Activated CD8-positive, alpha-beta memory T cell treated with anti-CD3 and anti-CD28 coated beads for 36 hours (primary cell): ENCODE measurements around the gene OSTF1. TPM values are rescaled to one million over a fixed set of nuclear protein-coding genes. Genes with fewer than 3 reads are reported as not detected.

Source experiments
- CTCF ChIA-PET: fragments of 350-600 bp; sonication (Branson Sonifier 250); formaldehyde crosslinking; loops from one replicate; lab custom pipeline; 2021; ENCODE audit warnings: antibody characterized with exemption; lab: Charles Lee
- POLR2A ChIA-PET: fragments of 350-600 bp; sonication (Branson Sonifier 250); formaldehyde crosslinking; loops from one replicate; lab custom pipeline; 2021; ENCODE audit warnings: antibody characterized with exemption; lab: Charles Lee
- total RNA-seq, 2 experiments: library from RNA; stranded (reverse); gene quantifications; one replicate each; pipeline ENCODE4 v1.2.3, GENCODE V29; 2021

Gene OSTF1
- total RNA-seq, 2 experiments from 2014 or later, result 70.9 to 72.4 TPM

DNA sequence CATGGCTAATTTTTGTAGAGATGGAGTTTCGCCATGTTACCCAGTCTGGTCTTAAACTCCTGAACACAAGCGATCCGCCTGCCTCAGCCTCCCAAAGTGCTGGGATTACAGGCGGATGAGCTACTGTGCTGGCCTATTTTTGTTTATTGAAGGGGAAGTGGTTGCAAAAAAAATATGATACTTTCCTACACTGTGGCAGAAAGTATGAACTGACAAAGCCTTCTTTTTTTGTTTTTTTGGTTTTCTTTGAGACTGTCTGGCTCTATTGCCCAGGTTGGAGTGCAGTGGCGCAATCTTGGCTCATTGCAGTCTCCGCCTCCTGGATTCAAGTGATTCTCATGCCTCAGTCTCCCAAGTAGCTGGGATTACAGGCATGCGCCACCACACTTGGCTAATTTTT lies 50.9 kb downstream of the OSTF1 start:
- CTCF ChIA-PET, result no interaction called here
- POLR2A ChIA-PET, result interaction anchor here (0.9 kb wide), 1 partner anchor 9 kb away, joined by 3 read pairs; no protein-coding TSS in a partner anchor

DNA sequence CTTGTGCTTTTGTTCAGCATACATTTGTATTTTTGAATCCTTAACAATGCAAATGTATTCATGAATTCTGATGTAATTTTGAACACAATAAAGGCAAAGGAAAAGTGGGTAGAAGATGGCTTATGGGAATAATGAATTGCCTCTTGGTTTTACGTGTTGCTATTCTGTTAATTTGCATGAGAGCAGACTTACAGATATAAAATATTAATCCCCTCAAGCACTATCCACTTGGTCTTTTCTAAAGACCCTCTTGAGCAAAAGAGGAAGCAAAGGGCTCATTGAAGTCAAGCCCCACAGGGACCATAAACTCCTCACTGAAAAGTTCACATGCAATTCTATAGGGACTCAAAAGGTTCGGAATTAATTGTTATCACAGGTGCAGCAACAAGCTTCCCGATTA lies 51.9 kb downstream of the OSTF1 start:
- ChIA-PET CTCF (no interaction called here), POLR2A (no interaction called here)

- ChIA-PET POLR2A (interaction anchor here (1.0 to 1.2 kb wide), 2 partner anchors 20 to 54 kb away, joined by 3 to 5 read pairs; partner anchors contain the start of genes NMRK1 and OSTF1), CTCF (interaction anchor here (0.6 to 1.0 kb wide), 2 partner anchors 9 to 15 kb away, joined by 3 read pairs; no protein-coding TSS in a partner anchor)
Observed at GRCh38 chr9:75142202-75142601, 53.9 kb downstream of the OSTF1 start.

DNA sequence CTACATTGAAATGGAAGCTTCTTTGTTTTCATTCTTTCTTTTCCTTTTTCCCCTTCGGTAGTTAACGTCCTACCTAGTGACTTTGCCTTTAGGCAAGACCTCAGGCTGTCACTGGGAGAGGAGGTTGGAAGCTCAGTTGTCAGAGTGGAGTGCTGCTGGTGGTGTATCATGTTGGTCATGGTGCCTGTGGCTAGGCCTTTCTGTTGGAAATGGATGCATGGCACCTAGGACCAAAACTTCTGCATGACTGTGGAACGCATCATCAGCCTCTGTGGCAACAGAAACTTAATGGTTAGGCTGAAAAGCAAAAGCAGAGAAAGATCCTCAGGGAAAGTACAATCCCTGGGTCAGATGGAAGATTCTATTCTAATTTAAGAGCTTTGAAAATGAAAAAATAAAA lies 57.9 kb downstream of the OSTF1 start:
- POLR2A ChIA-PET, result interaction anchor here (1.7 kb wide), 1 partner anchor 56 kb away, joined by 3 read pairs; no protein-coding TSS in a partner anchor

DNA sequence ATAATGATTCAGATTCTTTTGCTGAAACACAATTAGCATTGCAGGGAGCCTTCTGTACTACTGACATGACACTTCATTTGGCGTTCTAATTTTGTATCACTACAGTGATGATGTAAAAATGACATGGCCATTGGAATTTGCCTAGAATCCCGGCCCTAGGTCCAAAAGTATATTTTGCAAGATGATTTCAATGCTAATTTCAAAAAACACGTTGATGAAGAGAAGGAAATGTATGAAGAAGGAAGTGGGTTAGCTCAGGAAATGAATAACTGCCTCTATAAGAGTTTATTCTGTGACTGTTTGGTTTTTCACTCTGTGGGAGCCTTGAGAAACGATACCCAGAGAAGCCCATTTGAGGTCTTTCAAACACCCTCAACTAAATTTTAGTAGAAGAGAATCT lies 59.3 kb downstream of the OSTF1 start:
- ChIA-PET CTCF (interaction anchor here (1.9 kb wide), 1 partner anchor 60 kb away, joined by 9 read pairs; the partner anchor contains the start of genes NMRK1 and OSTF1), POLR2A (interaction anchor here (1.7 to 1.8 kb wide), 2 partner anchors 58 to 60 kb away, joined by 3 to 13 read pairs; partner anchors contain the start of genes NMRK1 and OSTF1)

More for the DNA sequence above, 57.9 kb downstream of the OSTF1 start:
- CTCF ChIA-PET, result no interaction called here

DNA sequence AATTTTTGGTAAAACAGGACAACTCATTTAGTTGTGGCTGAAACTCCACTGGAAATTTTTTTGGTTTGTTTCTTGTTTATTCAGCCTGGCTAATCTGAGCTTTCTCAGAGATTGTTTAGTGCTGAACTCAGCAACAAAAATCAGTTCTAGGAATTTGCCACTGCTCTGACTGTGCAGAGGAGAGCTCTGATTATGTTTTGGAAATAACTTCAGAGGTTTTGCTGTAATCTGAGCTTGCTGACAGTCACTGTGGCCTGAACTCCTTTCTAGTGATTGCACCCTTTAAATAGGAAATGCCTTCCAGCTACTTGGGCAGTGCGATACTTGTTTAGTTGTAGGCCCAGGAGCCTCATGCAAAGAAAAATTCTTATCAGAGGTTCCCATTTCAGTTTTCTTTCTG lies 60.2 kb downstream of the OSTF1 start:
- CTCF ChIA-PET, result interaction anchor here (0.8 to 1.9 kb wide), 4 partner anchors 37 to 120 kb away, joined by 3 to 9 read pairs (median 4); partner anchors contain the start of genes CARNMT1, NMRK1 and OSTF1
- POLR2A ChIA-PET, result interaction anchor here (0.5 to 1.8 kb wide), 7 partner anchors 31 to 196 kb away, joined by 3 to 13 read pairs (median 4); partner anchors contain the start of genes C9orf40, NMRK1 and OSTF1

DNA sequence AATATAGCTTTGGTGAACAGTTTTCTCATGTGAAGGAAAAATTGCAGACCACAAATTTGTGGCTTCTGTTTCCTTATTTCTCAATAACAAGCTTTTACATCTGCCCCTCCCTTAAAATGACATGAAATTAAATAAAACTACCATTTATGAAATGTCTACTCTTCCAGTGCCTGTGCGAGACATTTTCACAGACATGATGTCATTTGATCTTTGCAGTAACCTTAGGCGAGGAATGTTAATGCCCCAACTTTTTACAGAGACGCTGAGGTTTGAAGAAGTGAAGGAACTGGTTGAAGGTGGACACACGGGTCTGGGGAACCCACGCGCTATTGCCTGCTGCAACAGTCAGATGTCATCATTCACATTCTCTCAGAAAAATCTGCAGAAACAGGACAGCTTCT lies 61.5 kb downstream of the OSTF1 start:
- ChIA-PET POLR2A (interaction anchor here (1.8 kb wide), 1 partner anchor 62 kb away, joined by 5 read pairs; the partner anchor contains the start of genes NMRK1 and OSTF1), CTCF (interaction anchor here (0.6 to 1.6 kb wide), 3 partner anchors 36 to 62 kb away, joined by 3 to 5 read pairs (median 3); partner anchors contain the start of gene NMRK1)

DNA sequence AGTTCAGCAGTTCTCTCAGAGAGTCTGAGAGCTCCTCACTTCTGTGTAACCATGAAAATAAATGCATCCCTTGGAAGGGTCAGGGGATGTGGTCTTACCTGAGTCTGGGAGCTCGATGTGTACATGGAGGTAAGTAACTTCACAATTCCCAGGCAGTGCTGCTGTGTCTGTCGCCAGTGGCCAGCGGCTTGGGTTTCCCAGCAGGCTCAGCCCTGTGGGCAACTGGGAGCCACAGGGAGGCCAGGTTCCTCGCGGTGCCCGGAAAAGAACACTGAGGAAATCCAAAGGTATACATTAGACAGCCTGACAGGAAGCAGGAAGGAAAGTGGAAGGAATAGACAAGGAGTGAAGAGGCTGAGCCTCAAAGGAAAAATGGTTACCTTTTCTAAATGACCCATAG lies 62.2 kb downstream of the OSTF1 start:
- CTCF ChIA-PET, result interaction anchor here (1.6 kb wide), 1 partner anchor 63 kb away, joined by 5 read pairs; the partner anchor contains the start of gene NMRK1
- POLR2A ChIA-PET, result interaction anchor here (1.8 kb wide), 1 partner anchor 63 kb away, joined by 5 read pairs; the partner anchor contains the start of genes NMRK1 and OSTF1

- POLR2A ChIA-PET, result interaction anchor here (1.2 kb wide), 2 partner anchors 65 to 124 kb away, joined by 3 to 5 read pairs; partner anchors contain the start of gene NMRK1
- CTCF ChIA-PET, result interaction anchor here (0.8 to 0.9 kb wide), 2 partner anchors 28 to 33 kb away, joined by 3 to 4 read pairs; no protein-coding TSS in a partner anchor
Observed at GRCh38 chr9:75152416-75152815, 64.1 kb downstream of the OSTF1 start.

GRCh38 chr9:75156858-75157257 lies 68.5 kb downstream of the OSTF1 start:
- ChIA-PET CTCF (no interaction called here), POLR2A (no interaction called here)

GRCh38 chr9:75161116-75161857 lies 73.0 kb downstream of the OSTF1 start:
- POLR2A ChIA-PET, result no interaction called here
- CTCF ChIA-PET, result no interaction called here

DNA sequence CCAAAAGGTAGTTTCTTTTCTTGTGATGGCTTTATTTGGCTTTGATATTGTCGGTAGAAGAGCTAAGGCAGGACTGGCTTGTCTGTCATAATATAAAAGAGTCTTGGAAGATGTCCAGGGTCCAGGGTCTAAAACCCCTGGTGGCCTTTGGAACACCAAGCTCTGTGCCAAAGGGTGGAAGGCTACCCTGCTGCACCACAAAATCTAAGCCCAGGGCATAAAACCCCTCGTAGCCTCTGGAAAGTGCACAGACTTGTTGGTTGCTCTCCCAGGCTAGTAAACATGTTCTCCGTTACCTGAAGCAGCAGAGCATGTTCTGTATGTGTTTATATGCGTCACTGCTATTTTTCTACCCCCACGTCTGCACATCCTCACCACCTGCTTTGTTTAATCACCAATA lies 75.5 kb downstream of the OSTF1 start:
- ChIA-PET POLR2A (no interaction called here), CTCF (no interaction called here)

DNA sequence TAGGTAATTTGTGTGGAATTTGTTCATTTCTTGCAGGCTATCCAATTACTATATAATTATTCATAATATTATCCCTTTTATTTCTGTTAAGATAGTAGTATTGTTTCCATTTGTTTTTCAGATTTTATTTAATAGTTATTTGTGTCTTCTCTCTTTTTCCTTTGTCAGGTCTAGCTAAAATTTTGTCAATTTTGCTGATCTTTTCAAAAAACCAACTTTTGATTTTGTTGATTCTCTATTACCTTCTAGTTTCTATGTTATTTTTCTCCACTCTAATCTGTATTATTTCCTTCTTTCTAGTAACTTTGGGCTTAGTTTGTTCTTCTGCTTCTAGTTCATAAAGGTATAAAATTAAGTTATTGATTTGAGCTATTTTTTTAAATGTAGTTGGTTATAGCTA lies 76.3 kb downstream of the OSTF1 start:
- CTCF ChIA-PET, result no interaction called here
- POLR2A ChIA-PET, result no interaction called here

- ChIA-PET CTCF (no interaction called here), POLR2A (no interaction called here)
Observed at GRCh38 chr9:75167281-75167680, 79.0 kb downstream of the OSTF1 start.

- ChIA-PET CTCF (interaction anchor here (1.5 kb wide), 1 partner anchor 17 kb away, joined by 4 read pairs; no protein-coding TSS in a partner anchor), POLR2A (no interaction called here)
Observed at GRCh38 chr9:75168270-75169178, 80.2 kb downstream of the OSTF1 start.

DNA sequence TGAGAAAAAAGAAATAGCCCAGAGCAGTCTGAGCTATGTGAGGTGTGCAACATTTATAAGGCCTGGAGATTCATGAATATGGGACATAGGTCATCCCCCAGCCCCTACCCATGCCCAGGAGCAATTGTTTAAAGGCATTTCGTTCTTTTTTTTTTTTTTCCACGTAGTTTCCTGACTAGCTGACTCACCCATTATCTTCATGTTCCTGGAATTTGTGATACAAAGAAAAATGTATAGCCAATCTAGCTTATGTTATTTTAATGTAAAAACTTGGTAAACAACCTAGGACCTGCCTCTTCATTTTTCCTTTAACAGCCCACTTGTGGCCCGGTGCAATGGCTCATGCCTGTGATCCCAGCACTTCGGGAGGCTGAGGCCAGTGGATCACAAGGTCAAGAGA lies 81.3 kb downstream of the OSTF1 start:
- CTCF ChIA-PET, result interaction anchor here (1.5 kb wide), 1 partner anchor 15 kb away, joined by 4 read pairs; no protein-coding TSS in a partner anchor
- POLR2A ChIA-PET, result no interaction called here

DNA sequence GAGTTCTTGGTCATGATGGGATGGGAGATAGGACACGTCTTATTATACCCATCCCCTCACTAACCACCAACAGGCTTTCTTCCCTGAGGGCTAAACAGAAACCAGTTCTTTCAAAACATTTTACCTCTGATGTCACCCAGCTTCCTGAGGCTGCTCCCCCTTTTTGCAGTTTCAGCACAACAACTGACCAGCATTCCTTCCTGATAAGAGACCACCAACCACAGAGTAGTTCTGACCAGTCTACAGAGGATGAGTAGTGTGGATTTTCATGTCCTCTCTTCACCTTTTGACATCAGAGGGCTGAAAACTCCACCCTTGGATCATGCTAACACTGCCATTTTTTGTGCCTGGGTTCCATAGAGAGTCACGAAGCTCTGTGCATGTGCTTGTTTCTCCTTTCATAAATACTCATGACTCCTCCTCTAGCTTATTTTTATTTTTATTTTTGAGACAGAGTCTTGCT lies 82.6 kb downstream of the OSTF1 start:
- CTCF ChIA-PET, result interaction anchor here (1.1 kb wide), 1 partner anchor 14 kb away, joined by 3 read pairs; no protein-coding TSS in a partner anchor
- POLR2A ChIA-PET, result no interaction called here

GRCh38 chr9:75175395-75175794 lies 87.1 kb downstream of the OSTF1 start:
- POLR2A ChIA-PET, result no interaction called here
- CTCF ChIA-PET, result interaction anchor here (2.3 kb wide), 1 partner anchor 10 kb away, joined by 11 read pairs; no protein-coding TSS in a partner anchor
